Adipocyte (in vitro differentiated cells): ENCODE results near the gene CDK9.
"Not testable (repeated sequence)": the region's sequence is repeated elsewhere in the genome, so short reads cannot be mapped to it uniquely, and the experiment has no call there.

Source experiments
- DNase-seq: peaks from one replicate; pipeline ENCODE4 v3.0.0-alpha.2; 2015; ENCODE audit warnings: low read depth
- H3K27me3 ChIP-seq: replicated peaks from 2 replicates; pipeline ENCODE4 v1.7.0; 2013; ENCODE audit warnings: mild to moderate bottlenecking, low read length, moderate library complexity; ENCODE audit not compliant: control insufficient read depth, insufficient read depth
- H3K36me3 ChIP-seq: 2 replicates; pipeline ENCODE4 v1.7.0; 2013; ENCODE audit warnings: low read length, mild to moderate bottlenecking, moderate library complexity; ENCODE audit not compliant: control insufficient read depth, insufficient read depth, severe bottlenecking
- H3K4me1 ChIP-seq: 2 replicates; pipeline ENCODE4 v1.7.0; 2013; ENCODE audit warnings: mild to moderate bottlenecking, low read length, moderate library complexity; ENCODE audit not compliant: control insufficient read depth, insufficient read depth
- H3K4me3 ChIP-seq: 2 replicates; pipeline ENCODE4 v1.7.0; 2013; ENCODE audit warnings: mild to moderate bottlenecking, low read length, moderate library complexity
- H3K9ac ChIP-seq: 2 replicates; pipeline ENCODE4 v1.7.0; 2013; ENCODE audit warnings: mild to moderate bottlenecking, low read length, moderate library complexity
- H3K9me3 ChIP-seq: 2 replicates; pipeline ENCODE4 v1.7.0; 2013; ENCODE audit warnings: mild to moderate bottlenecking, low read length, moderate library complexity; ENCODE audit not compliant: control insufficient read depth

The CDK9 gene

DNA sequence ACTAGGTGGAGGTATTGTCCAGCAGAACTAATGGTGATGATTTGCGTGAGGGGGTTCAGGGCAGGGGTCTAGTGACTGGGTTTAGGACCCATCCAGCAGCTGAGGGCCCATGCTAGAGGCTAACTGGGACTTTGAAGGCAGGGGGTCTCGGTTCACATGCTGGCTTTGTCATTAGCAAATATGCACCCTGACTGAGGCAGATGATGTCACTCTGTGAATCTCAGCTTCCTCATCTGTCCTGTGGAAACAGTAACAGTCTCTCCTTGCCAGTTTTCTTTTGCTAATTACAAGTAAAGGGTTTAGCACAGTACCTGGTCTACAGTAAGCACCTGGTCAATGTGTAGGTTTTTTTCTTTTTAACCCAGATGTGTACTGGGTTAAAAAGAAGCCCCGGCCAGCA, 12.6 kb upstream of the CDK9 start:
- Histone ChIP-seq H3K9ac (no peak overlapping the region), H3K36me3 (no peaks in the 10 kb centered on the region), H3K9me3 (no peaks in the 10 kb centered on the region), H3K27me3 (peaks cover 9% of the 10 kb centered on the region), H3K4me1 (peaks cover 7% of the 10 kb centered on the region), H3K4me3 (no peak overlapping the region)
- DNase-seq = no peak

DNA sequence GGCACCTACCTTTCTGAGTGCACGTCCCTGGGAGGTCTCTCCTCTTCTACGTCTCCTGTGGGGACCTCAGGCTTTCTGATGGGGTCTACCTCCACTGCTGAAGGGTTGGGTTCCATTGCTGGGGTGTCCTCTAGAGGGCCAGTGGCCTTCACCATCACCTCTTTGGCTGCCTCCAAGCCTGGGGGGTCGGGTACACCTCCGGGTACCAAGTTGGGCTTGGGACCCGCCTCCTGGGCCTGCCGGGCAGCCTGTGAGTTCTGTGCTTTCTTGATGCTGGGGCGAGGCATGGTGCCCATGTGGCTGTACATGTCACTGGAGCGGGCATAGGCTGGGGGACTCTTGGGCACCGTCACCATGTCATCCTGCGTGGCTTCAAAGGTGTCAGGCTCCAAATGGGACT, 11.9 kb upstream of the CDK9 start:
- no peak overlapping the region for H3K9ac ChIP-seq
- H3K9me3 ChIP-seq = no peaks in the 10 kb centered on the region
- peaks cover 9% of the 10 kb centered on the region for H3K27me3 ChIP-seq
- no peak overlapping the region for H3K4me3 ChIP-seq
- no peaks in the 10 kb centered on the region for H3K36me3 ChIP-seq
- no peak for DNase-seq
- peaks cover 14% of the 10 kb centered on the region for H3K4me1 ChIP-seq

DNA sequence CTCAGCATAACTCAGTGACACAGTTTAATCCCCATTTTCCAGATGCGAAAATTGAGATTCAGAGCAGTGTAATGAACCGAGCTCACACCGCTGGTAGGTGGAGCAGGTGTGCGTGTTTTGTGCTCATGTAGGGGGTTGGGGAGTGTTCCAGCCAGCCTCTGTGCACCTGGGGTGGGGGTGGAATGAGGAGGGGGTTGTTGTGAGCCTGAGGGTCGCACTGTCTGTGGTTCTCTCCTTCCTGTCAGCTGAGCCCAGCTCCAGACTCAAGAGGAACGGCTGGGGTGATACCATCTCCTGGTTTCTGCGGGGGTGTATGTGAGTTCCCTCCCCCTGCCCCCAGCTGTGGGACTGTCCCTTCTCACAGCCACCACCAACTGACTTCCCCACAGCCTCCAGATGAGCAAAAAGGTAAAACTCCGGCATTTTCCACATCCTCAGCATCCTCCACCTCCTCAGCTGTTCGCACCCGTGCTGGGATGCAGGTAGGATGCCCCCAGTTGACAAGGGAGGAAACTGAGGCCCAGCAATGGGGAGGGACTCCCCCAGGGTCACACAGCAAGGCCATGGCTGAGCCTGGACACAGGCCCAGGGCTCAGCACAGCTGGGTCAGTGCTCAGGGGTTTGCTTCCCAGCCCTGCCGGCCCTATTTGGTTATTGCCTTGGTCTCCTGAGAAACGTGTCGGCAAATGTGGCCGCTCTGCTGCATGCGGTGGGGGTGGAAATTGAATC, 9.5 kb upstream of the CDK9 start:
- H3K36me3 ChIP-seq = no peaks in the 10 kb centered on the region
- H3K27me3 ChIP-seq = peaks cover 9% of the 10 kb centered on the region
- no peak overlapping the region for H3K4me3 ChIP-seq
- no peaks in the 10 kb centered on the region for H3K9me3 ChIP-seq
- no peak for DNase-seq
- peaks cover 24% of the 10 kb centered on the region for H3K4me1 ChIP-seq
- H3K9ac ChIP-seq = no peak overlapping the region

DNA sequence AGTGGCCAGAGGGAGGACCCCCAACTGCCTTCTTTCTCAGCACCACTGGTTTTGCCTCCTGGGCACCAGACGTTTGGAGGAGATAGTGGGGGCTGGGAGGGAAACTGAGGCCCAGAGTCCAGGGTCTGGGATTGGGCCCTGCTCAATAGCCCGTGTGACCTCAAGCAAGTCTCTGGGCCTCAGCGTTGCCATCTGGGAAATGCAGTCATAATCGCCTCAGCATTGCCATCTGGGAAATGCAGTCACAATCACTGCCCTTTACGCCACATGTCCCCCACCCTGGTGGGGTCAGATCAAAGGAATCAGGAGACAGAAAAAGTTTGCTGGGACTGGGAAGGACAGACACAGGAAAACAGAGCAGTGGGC, 8.9 kb upstream of the CDK9 start:
- peaks cover 24% of the 10 kb centered on the region for H3K4me1 ChIP-seq
- no peak overlapping the region for H3K4me3 ChIP-seq
- no peaks in the 10 kb centered on the region for H3K9me3 ChIP-seq
- no peak for DNase-seq
- peaks cover 9% of the 10 kb centered on the region for H3K27me3 ChIP-seq
- no peaks in the 10 kb centered on the region for H3K36me3 ChIP-seq
- no peak overlapping the region for H3K9ac ChIP-seq

DNA sequence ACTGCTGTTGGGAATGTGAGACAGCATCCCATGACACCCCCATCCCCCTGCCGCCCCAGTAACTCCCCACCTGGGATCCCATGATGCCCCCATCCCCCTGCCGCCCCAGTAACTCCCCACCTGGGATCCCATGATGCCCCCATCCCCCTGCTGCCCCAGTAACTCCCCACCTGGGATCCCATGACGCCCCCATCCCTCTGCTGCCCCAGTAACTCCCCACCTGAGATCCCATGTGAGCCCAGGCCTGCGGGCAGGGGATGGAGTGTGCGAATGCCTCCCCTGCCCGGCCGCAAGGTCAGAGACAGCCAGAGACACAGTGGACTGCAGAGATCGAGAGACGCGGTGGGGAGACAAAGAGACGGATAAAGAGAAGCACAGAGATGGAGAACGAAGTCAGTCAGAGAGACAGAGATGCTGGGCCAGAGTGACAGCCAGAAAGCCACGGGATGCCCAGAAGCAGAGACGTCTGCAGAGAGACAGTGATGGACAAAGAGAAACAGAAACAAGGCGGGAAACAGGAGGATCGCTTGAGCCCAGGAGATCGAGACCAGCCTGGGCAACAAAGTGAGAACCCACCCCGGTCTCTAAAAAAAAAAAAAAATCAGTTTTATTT, 8.4 kb upstream of the CDK9 start:
- H3K4me3 ChIP-seq = no peak overlapping the region
- H3K9ac ChIP-seq = no peak overlapping the region
- no peaks in the 10 kb centered on the region for H3K9me3 ChIP-seq

DNA sequence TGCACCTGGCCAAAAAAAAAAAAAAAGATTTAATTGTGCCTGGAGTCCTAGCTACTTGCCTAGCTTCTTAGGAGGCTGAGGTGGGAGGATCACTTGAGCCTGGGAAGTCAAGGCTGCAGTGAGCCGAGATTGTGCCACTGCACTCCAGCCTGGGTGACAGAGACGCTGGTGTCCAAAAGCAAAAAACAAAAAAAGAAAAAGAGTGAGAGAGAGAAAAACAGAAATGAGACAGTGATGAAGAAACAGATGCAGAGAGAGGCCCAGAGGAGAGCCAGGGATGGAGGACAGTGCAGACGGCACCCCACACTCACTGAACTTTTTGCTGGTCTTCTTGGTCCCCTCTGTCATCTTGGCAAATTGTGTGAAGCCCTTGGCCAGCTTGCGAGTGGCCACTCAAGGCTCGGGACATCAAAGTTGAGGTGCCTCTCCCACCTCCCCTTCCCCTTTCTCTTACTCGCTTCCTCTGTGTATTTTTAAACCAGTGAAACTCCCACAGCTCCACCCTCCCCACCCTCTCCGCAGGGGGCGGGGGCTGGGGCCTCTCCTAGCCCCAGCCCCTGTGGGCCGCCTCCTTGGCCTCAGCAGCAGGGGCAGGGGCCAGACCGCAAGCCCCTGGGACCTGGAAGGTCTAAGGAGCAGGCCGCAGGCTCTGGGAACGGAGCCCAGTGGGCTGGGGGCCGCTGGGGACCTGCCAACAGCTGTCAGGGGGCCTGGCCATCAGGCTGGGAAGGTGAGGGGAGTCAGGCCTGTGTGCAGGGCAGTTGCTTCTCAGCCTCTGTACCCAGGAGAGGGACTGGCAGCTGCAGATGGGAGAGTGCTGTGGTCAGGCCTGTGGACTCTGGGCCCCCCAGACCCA, 7.3 kb upstream of the CDK9 start, which contains the start of gene SH2D3C:
SH2D3C (minus strand) TSS at position 387 of the 856 bp plus-strand sequence; CDS start at position 348, 39 bp downstream.
- Histone ChIP-seq H3K9me3 (no peaks in the 10 kb centered on the region), H3K9ac (peak within 1 kb of the TSS; percentile 54), H3K4me1 (peaks cover 24% of the 10 kb centered on the region), H3K4me3 (no peak within 1 kb of the TSS), H3K36me3 (no peaks in the 10 kb centered on the region), H3K27me3 (peaks cover 7% of the 10 kb centered on the region)
- DNase-seq = no peak

More for the DNA sequence above, 8.4 kb upstream of the CDK9 start:
- no peaks in the 10 kb centered on the region for H3K36me3 ChIP-seq
- H3K4me1 ChIP-seq = peaks cover 24% of the 10 kb centered on the region
- DNase-seq = no peak
- peaks cover 9% of the 10 kb centered on the region for H3K27me3 ChIP-seq

DNA sequence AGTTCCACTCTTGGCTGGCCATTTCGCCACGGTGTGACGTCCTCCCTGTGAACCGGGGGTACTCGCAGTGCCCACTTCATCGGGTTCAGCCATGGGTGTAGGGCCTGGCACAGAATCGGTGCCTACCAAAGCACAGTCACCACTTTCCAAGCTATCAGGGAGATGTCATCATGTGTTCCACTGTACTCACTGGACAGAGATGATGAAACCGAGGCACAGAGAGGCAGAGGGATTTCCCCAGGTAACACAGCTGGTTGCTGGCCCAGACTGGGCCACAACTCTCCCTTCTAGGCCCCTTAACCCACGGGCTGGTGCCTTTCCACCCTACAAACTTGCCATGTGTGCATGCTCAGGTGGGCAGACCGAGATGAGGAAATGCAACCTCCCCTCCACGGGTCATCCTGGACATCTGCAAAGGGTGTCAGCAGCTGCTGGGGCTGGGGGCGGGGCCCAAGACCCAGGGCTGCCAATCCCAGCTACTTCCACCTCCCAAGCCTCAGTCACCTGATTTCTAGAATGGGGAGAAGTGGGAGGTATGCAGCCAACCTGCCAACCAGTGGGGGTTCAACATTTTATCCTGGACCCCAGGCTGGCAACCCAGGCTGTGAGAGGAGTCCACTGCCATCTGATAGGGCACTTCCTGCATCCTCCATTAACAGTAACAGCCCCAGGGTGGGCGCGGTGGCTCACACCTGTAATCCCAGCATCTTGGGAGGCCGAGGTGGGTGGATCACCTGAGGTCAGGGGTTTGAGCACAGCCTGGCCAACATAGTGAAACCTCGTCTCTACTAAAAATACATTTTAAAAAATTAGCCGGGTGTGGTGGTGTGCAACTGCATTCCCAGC, 6.5 kb upstream of the CDK9 start:
- Histone ChIP-seq H3K27me3 (peaks cover under 1% of the 10 kb centered on the region), H3K9ac (peak overlapping the region; percentile 54), H3K9me3 (no peaks in the 10 kb centered on the region), H3K36me3 (no peaks in the 10 kb centered on the region), H3K4me1 (peaks cover 24% of the 10 kb centered on the region), H3K4me3 (no peak overlapping the region)
- no peak for DNase-seq

DNA sequence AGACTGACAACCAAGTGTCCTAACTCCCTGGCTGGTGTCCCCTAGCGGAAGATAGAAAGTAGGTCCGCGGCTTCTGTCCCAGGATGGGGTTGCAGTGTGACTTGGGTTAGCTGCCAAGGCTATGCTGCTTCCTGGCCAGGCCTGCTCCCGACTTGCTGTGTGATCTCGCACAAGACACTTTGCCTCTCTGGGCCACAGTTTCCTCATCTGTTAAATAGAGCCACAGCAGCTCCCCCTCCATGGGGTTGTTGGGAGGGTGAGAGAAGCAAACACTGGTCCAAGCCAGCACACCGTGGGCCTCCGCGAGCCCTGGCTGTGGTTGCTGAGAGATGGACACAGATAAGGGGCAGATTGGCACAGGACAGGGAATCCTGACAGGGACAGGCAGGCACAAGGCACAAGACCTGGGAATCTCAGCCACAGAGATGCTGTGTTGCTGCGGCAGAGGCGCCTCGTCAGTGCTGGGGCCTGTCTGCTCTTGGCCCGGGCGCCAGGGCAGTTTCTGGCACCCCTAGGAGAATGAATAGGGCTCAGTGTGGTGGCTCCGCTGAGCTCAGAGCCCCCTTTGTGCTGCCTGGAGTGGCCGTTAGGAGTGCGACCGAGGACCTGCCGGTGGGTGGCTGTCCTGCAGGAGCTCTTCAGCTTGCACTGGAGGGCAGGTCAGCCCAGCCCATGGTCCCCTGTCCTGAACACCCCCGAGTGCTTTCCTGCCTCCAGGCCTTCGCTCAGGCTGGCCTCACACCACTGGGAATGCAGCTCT, 5.5 kb upstream of the CDK9 start:
- Histone ChIP-seq H3K9ac (peak overlapping the region; percentile 53), H3K4me3 (no peak overlapping the region), H3K4me1 (peaks cover 24% of the 10 kb centered on the region), H3K27me3 (no peaks in the 10 kb centered on the region), H3K9me3 (no peaks in the 10 kb centered on the region), H3K36me3 (no peaks in the 10 kb centered on the region)
- DNase-seq = no peak

DNA sequence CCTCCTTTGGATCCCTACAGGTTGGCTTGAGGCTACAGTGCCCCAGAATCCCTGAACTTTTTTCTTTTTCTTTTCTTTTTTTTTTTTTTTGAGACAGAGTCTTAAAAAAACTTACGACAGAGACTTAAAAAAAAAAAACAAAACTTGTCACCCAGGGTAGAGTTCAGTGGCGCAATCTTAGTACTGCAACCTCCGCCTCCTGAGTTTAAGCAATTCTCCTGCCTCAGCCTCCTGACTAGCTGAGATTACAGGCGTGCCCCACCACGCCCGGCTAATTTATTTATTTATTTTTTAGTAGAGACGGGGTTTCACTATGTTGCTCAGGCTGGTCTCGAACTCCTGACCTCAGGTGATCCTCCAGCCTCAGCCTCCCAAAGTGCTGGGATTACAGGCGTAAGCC, 4.9 kb upstream of the CDK9 start:
- DNase-seq, H3K4me3 ChIP-seq, H3K27me3 ChIP-seq, H3K9me3 ChIP-seq, H3K36me3 ChIP-seq: not testable (repeated sequence)
- peaks cover 24% of the 10 kb centered on the region for H3K4me1 ChIP-seq
- peak overlapping the region; percentile 53 for H3K9ac ChIP-seq

DNA sequence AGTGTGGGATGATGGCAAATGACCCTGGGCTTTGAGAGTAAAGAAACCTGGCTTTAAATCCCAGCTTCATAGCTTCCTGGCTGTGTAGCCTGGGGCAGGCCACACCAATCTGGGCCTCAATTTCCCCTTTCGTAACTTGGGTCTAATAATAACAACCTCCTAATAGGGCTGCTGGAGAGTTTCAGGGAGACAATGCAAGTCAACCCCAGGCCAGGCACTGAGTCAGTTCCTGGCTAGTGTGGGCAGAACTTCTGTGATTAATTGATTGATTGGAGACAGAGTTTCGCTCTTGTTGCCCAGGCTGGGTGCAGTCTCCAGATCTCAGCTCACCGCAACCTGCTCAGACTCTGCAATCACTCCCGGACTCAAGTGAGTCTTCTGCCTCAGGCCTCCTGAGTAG, 4.0 kb upstream of the CDK9 start:
- Histone ChIP-seq H3K27me3 (no peaks in the 10 kb centered on the region), H3K36me3 (no peaks in the 10 kb centered on the region), H3K4me1 (peaks cover 24% of the 10 kb centered on the region), H3K9me3 (no peaks in the 10 kb centered on the region), H3K4me3 (no peak overlapping the region), H3K9ac (no peak overlapping the region)
- no peak for DNase-seq
